GM19455 (cell line): Measurements from ENCODE around the gene PPP1R15B.

Source experiments
- ATAC-seq: cut with Tn5 transposase; IDR thresholded peaks from one replicate; pipeline ENCODE4 v1.9.1; 2021; ENCODE audit not compliant: unreplicated experiment

PPP1R15B gene

DNA sequence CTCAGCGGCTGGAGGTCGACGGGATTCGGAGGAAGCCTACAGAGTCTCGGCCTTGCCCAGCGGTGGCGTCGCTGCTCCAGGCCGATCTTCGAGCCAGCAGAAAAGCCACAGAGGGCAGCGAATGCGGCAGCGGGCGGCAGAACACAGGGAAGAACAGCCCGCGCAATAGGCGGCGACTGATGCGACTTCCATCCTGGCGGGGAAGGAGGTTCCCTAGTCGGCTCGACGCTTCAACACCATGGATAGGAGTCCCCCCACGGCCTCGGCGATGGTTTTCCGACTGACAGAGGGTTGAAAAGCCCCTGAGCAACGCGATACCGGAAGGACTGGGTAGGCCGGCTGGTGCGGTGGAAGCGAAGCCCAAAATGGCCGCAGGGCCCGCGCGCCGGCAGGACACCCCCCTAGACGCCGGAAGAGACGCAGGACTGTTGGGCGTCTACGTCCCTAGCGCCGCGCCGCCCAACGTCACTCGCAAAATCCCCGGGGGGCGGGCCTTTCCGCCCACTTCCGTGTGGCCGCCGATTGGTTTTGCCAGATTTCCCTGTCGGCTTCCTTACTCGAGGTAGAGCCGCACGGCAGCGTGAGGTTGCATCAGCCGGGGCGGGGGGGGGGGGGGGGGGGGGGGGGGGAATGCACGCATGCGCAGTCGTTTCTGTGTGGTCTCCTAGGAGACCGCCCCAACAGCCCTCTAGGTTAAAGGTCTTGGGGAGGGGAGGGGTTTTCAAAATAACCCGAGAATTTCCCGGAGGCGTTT, at the start of gene PPP1R15B:
TSS of gene PPP1R15B (minus strand) at position 367 of the 754 bp plus-strand sequence. CDS start 406 bp downstream, outside the sequence.
- ATAC-seq: peak; percentile 86

DNA sequence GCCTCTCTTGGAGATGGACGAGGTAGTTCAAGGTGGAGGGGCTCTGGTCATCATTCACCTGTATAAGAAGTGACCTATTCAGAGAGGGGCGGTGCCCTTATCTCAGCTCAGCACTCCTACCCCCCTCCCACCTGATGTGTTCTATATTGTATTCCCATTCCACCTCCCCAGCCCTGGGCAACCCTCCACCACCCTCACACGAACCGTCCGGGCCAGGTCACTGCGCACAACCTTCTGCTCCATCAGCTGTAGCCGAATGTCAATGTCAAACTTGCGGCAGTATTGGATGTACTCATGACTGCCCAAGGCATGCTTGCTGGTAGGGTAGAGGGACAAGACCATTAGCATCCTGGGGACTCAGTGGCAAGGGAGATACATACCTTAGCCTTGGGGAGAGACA, 48.7 kb upstream of the PPP1R15B start:
- ATAC-seq: no peak

DNA sequence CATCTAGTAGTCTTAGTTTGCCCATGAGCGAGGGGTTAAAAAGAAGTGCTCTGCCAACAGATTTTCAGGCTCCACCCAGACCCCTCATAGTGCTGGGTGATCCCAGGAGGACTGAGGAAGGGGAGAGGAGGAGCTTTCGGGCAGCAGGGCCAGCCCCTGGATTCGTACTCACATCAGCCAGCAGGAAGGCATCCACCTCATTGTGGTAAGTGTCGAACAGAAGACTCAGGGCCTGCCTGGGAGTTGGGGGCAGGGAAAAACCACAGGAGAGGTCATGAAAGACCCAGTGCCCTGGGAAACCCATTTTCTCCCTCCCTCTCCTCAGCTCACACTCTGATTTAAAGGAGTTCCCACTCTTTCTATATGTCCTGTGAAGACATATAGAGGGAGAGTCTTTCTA, 48.1 kb upstream of the PPP1R15B start:
- no peak for ATAC-seq

DNA sequence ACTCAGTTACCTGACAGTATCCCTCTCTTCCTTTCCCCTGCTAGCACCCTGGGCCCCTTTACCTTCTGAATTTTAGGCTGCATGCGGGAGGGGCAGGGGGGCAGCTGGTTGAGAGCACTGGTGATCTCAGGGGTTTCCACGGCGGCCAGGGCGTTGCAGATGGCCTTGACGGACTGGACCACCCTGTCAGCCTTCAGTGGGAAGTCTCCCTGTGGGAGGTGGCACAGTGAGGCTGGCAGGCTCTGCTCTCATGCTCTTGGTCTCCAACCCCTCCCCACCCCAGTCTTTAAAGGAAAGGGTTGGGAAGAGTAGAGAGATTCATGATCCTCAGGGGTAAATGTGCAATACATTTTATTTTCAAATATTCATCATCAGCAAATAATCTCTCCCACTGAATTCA, 46.0 kb upstream of the PPP1R15B start:
- no peak for ATAC-seq

DNA sequence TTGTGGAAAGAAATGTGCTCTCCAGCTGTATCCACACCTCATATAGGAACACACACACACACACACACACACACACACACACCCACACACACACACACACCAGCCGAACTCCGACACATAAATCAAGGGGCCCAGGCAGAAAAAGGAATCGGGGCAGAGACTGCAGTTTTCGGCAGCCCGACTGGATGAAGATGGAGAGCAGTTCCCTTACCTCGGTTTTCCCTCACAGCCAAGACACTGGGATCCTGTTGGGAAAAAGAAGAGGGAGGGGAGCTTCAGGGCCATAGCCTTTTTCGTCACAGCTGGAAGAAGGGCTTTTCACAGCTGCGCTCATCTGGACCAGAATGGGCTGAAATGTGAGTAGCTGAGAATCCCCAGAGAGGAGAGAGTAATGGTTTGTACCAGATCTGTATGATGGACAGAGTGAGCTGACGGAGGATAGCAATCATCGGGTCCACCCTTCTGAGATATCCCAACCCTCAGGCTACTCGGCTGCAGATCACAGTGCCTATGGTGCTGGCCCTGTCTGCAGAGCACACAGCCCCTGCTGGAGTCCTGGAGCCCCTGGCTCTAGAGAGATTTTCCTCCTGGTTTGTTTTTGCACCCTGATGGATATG, 45.3 kb upstream of the PPP1R15B start:
- no peak for ATAC-seq

DNA sequence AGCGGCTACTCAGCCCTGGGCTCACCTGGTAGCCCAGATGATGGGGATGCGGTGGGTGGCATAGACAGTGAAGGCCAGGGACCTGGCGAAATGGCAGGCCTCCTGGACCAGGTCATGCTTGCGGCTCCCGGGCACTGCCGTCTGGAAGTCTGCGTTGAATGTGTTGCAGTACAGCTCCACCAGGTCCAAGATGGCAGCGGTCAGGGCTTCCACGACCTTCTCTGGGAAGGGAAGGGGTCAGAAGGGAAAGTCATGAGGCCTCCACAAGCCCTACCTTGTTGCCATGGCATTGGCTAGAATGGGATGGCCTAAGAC, 44.2 kb upstream of the PPP1R15B start:
- no peak for ATAC-seq

DNA sequence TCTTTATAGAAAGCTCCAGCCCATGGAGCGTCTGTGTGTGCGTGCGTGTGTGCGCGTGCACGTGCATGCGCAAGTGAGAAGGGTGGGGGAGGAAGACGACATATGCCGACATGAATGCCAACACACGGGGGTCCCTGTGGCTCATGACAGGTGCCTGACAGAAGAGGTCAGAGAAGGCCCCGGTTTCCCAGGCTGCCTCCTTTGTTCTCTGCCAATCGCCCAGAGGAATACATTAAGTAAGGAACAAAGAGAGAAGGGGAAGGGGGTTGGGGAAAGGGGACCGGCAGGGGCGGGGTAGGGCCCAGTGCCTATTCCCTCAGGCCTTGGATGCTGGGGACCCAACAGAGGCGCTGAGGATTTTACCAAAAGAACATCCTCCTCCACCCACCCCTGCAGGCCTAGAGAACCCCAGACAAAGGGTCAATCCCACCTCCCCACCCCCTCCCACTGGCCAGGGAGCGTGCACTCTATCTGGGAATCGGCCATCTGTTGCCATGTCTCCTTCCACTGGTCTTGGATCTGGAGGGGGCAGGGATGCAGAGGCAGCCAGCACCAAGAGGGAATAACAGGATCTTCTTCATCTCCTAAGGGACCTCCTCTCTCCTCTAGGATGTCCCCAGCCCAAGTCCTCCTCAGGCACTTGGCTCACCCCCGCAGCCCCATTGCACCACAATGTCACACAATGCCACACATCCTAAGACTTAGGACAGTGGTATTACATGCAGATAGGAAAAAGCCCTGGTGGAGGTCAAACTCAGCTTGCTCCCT, 43.6 kb upstream of the PPP1R15B start:
- no peak for ATAC-seq

DNA sequence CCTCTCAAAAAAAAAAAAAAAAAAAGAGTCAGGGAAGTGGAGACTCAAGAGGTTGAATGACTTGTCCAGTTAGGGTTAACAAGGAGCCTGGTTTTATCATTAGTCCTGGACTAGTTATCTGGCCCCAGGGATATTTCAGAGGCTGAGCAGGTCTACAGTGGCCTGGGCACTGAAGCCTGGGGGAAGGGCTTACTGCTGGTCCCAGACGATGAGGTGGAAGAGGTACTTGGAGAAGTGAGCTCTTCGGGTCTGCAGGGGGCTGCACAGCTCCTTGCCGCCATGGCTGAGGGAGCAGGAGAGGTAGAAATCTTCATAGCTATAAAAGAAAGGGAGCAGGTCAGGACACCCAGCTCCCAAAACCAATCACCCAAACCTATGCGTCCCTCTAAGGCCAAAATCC, 42.9 kb upstream of the PPP1R15B start:
- no peak for ATAC-seq

DNA sequence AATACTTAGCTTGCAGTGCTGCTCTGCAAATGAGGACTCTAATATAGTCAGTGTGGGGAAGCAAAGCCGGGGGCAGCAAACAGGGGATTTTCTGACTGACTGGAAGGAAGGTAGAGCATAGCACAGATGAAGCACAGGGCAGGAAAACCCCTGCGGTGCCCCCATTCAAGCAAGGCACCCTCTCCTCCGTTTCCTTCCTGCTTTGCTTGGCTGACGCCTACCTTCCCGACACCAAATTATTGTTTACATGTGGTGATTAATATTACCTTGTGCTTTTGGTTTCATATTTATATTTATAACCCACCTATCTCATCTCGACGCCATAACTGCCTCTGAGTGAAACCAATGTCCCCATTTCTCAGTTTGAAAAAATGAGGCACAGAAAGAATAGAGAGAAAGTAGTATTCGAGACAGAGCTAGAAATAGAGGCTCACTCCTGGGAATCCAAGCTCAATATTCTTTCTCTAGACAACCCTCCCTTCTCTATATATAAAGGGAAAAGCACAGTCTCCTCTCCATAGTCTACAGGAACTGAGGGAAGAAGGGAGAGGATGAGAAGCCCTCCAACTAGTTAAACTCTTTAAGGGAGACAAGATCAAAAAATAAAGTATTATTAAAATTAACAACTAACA, 41.6 kb upstream of the PPP1R15B start:
- peak; percentile 63 for ATAC-seq

DNA sequence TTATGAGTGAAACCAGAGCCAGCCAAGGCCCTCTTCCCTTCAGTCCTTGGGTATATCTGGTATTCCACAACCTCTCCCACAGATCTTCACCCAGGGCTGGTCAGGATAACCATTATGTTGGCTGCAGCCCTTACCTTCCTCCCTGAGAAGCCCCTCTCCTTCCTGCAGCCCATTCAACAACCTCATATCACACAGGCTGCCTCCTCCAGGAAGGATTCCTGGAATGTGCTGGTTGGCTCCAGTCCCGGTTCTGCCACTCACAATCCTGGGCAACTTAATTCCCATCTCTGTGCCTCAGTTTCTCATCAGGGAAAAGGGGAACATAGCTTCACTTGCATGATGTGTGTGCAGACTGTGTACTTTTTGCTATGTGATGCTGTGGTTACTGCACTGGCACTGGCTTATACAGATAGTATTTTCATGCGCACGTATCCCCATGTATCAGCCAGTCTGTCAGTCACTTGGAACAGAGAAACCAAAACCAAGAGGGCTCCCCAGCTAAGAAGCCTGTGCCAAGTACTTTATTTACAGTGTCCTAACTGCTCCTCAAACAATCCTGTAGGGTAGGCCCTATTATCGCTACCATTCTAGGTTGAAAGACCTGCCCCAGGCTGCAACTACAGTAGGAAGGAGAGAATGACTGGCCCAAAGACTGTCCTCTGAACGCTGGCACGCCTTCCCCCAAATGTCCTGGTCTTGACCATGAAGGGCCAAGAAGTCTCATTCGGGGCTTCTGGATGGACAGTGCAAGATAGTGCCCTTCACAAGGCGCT, 39.9 kb upstream of the PPP1R15B start:
- no peak for ATAC-seq

DNA sequence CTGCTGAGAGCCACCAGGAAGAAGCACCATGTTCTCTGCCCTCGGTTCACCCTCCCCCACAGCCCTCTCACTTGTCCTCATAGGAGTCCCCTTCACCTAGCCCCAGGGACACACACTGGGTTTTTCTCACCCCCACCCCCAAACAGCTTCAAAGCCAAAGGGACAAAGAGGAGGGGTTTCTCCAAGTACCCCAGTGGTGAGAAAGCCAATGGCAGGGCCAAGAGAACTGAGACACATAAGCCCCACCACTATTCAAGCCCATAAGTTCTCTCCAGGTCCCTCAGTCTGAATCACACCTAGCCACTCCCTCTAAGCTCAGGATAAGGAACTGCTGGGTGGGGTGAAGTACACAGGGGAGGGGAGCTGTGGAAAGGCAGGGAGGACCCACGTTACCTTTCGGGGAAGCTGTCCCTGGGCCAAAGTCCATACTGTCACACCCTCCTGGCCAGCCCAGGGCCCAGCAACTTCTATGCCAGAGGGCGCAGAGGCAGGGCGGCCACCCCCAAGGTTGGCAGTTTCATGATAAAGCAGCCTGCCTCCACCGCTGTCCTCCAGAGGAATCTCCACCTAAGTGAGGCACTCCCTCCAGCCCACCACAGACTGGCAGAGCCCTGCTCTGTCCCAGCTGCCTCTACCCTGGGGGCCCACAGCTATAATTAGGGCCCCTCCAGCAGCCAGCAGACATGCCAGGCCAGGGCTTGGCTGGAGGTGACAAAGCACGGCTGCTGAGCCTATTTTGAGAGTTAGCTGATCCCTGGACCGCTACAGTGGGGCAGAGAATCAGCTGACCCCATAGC, 39.0 kb upstream of the PPP1R15B start:
- ATAC-seq: no peak

DNA sequence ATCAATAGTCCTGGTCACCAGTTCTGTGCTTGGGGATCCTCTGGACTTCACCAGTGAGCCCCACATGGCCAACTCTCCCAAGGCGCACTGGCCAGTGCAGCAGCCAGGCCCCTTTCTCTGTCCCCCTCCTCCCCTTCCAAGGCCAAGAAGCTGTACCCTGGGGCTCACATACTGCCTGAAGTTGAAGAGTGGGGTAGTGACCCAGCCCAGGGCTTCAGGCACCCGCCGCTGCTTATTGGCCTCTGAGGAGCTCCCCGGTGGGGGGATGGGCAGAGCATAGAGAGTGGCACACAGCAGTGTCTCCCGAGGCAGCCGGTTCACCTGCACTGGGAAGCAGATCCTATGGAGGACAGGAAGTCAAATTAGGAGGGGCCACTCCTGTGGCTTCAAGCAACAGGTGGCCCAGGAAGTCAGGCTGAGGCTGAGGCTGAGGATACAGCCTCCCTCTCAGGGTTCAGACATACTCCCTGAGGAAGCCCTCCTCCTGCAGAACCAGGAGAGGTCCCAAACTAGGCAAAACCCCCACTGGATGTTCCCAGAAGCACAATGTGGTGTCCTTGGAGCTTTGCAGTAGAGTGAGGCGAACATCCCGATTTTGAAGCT, 38.2 kb upstream of the PPP1R15B start:
- no peak for ATAC-seq

DNA sequence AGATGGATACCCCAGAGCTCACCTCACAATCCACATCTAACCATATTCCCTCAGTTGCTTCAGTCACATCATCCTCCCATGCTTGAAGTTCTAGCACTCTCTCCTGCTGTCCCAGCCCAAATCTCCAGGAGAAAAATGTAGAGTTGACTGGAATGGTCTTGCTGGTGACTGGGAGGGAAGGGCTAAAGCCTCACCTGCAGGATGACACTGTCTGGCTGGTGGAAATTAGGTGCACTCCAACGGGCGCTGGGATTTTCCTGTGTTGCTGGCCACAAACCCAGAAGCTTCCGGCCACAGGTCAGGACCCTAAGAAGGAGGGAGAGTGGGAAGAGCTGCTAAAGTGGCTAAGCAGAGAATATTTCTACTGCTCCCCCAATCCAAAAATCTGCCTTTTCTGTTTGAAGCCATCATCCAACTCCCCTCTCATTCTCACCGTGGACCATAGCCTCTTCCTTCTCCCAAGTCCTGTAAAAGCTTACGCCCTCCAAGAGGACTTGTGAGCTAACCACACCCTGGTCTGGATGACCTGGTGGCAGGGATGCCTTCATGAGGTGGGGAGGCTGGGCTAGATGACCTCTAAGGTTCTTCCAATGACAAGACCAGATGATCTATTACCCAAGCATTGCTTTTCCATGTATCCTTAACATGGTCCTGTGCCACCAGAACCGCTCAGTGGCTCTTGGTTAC, 37.5 kb upstream of the PPP1R15B start:
- ATAC-seq: no peak

DNA sequence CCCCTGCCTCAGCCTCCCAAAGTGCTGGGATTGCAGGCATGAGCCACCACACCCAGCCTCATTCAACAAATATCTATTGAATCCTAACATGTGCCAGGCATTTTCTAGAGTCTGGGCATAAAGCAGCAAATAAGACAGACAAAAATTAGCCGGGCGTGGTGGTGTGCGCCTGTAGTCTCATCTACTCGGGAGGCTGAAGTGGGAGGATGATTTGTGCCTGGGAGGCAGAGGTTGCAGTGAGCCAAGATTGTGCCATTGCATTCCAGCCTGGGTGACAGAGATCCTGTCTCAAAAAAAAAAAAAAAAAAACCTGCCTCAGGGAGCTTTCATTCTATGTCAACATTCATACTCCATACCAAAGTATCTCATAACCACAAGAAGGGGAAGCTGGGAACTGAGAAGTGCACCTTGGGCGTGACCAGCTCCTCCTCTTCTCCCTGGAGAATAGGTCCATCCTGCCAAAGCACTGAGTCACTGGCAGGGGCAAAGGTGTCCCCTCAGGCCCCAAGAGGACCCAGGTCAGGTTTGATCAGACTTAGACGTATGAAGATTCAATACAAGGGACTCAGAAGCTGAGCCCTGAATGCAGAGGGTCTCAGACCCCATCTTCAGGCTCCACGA, 36.8 kb upstream of the PPP1R15B start:
- ATAC-seq: no peak

DNA sequence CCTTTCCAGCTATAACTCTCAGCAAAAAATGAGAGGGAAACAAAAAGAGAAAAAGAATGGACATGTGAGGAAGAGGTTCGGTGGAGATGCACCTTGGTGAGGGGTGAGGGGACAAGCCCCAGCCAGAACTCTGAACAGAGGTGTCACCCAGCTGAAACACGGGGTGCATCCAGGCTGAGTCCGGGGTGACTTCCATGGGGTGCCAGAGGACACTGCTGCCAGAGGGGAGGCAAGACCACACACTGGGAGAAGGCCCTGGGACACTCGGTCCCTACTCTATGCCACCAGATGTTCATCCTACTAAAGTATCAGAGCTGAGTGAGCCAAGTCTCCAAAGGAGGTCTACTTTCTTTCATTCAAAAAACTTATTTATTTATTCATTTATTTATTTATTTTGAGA, 36.1 kb upstream of the PPP1R15B start:
- no peak for ATAC-seq

DNA sequence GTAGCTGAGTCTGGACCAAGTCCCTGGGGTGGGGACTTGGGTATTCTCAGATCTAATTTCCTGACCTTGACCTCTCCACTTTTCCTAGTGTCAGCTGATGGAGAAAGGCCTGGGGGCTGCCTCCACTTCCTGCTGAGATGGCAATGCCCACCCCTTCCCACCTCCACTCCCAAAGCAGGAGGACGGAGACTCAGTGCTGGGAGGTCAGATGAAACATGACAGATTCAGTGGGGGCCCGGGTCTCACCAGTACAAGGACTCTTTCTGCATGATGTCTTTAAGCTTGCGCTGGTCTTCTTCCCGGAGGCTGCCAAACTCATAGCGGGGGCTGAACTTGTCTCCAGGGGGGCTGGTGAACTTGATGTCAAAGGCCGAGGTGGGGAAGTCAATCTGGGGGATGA, 35.6 kb upstream of the PPP1R15B start:
- ATAC-seq: no peak

DNA sequence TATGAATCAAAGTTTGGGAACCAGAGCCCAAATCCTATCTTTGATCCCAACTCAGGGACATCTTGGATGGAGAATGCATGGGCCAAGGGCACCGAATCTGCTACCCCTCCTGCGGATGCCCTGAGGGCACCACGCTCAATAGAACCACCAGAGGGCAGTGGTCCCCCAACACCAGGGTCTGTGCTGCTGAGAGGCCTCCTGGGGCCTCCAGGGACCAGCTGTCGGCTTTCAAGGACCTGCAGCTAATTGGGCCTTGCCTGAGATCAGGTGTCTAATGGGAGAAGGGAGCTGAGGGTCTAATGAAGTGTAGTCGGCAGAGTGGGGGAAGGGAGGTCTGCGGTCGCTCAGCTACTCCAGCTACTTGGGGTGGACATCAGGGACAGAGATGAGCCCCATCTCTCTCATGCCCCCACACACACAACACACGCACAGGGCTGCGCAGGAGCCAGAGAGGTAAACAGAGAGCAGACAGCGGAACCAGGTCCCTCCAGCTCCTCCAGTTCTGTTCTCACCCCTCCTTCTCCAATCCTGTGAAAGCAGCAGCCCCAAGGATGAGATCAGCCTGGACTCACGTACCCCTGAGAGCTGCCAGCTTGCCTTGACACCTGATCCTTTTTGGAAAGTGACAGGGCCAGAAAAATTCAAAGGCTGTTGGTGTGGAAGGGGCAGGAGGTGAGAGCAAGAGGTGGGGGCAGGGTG, 34.9 kb upstream of the PPP1R15B start:
- ATAC-seq: no peak

DNA sequence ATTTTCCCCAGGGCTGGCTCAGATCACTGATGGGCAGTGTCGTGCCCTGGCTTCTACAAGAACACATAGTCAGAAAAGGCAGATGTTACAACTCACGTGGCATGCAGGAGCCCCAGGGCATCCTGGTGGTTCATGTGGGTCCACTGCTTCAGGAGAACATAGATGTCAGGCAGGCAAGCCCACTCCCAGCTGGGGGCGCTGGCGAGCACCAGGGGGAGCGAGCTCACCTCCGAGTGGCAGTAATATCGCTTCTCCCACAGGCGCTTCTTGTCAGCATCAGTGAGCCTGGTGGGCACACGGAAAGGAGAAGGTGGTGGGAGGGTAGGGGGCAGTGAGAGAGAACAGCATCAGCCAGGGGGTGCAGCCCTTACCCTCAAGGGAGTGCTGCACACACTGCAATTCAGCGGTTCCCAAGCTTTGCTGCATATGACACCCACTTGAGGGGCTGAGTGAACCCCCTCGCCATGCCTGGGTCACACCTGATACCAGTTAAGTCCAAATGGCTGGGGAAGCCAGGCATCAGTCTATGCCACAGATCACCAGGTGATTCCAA, 34.3 kb upstream of the PPP1R15B start:
- no peak for ATAC-seq
